GM18909 (cell line): ENCODE results near the gene SYNDIG1.

Experiments used
- ATAC-seq: cut with Tn5 transposase; IDR thresholded peaks from one replicate; pipeline ENCODE4 v1.9.1; 2021; ENCODE audit warnings: mild to moderate bottlenecking; ENCODE audit not compliant: unreplicated experiment, poor library complexity

Gene SYNDIG1

GRCh38 chr20:24579475-24579874 is 110.0 kb downstream of the SYNDIG1 start:
- ATAC-seq = no peak

- ATAC-seq = no peak
These were observed 110.6 kb downstream of the SYNDIG1 start for GRCh38 chr20:24580006-24580405.

GRCh38 chr20:24580855-24581254 is 111.4 kb downstream of the SYNDIG1 start:
- no peak for ATAC-seq

GRCh38 chr20:24581443-24582170 is 112.2 kb downstream of the SYNDIG1 start:
- ATAC-seq = no peak

DNA sequence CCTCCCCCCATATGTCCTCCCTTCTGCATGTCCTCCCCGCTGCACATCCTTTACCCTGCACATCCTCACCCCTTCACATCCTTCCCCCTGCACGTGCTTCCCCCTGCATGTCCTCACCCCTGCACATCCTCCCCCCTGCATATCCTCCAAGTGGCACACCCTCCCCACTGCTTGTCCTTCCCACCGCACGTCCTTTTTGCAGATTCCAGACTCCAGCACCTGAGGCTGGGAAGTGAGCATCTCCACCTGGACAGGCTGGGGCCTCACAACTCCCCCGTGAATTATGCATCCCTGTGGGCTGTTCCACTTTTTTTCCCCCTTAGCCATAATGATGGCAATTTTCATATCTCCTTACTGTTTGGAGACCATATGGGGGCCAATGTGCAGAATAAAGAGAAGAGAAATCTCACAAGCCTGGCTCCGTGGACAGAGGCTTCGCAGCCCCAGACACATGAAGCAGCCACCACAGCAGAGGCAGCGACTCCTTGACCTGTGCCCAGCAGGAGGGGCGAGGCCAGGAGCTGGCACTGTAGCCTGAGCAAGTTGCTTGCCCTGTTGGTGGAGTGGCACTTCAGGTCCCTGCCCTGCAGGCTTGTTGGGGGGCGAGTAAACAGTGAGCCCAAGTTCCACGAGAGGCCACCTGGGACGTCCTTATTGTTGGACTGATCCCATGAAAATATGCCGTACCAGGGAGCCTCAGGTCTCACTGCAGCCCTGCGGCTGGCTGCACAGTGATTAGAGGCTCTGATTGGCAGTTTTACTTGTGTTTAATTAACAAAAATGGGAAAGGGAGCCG is 113.1 kb downstream of the SYNDIG1 start:
- no peak for ATAC-seq

DNA sequence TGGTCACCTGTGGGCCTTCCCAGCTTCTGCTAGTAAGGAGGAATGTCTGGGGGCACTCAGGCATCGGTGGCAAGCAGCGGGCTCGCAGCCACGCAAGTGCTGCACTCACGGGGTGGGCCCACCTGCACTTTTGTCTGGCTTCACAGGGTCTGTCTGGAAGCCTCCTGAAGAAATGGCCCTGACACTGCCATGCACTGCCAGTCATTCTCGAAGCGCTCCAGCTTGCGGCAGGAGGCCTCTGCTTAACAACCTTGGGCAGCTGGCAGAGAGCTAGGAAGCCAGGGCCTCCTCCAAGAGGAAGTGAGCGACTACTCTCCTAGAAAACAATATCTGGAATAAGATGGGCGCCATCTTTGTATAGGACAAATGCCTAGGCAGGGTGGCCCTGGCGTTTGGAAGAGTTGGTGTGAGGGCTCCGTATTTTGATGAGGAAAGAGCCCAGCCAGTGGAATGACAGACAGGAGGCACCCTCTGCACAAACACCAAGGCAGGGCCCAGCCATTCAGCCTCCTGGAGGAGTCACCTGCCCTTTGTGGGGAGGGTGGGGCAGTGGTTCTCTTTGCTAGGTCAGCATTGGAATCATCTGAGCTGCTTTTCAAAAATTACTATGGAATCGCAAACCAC is 113.9 kb downstream of the SYNDIG1 start:
- ATAC-seq = no peak

- no peak for ATAC-seq
These were observed 114.6 kb downstream of the SYNDIG1 start for GRCh38 chr20:24584078-24584477.

DNA sequence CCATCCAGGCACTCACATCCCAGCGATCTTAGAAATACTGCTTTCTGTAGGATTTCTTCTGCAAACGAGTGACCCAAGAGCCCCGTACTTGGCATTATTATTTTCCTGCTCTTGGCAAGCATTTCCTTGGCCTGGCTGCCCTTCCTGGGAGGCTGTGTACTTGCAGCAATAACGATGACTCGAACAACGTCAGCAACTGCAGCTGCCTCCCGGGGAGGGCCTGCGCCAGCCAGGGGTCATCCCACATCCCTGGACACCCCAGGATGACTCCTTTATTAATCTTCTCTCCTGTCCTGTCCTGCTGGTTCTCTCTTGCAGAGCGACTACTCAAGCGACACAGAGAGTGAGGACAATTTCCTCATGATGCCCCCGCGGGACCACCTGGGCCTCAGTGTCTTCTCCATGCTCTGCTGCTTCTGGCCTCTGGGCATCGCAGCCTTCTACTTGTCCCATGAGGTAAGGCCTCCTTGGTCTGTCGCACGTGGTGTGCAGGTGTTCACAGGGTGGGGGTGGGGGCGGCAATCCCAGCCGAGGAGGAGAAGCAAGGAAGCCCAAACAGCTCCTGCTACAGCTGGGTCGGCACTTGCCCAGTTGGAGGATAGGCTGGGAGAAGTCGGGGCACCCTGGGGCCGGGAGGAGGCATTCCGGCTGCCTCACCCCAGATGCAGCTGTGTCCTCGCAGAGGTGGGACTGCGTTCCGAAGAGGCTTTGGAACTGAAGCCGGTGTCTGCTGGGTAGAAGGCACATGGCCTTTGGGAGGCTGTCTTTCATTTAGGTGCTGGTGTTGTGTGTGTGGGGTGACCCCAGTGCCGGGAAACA is 115.3 kb downstream of the SYNDIG1 start:
- ATAC-seq = no peak

DNA sequence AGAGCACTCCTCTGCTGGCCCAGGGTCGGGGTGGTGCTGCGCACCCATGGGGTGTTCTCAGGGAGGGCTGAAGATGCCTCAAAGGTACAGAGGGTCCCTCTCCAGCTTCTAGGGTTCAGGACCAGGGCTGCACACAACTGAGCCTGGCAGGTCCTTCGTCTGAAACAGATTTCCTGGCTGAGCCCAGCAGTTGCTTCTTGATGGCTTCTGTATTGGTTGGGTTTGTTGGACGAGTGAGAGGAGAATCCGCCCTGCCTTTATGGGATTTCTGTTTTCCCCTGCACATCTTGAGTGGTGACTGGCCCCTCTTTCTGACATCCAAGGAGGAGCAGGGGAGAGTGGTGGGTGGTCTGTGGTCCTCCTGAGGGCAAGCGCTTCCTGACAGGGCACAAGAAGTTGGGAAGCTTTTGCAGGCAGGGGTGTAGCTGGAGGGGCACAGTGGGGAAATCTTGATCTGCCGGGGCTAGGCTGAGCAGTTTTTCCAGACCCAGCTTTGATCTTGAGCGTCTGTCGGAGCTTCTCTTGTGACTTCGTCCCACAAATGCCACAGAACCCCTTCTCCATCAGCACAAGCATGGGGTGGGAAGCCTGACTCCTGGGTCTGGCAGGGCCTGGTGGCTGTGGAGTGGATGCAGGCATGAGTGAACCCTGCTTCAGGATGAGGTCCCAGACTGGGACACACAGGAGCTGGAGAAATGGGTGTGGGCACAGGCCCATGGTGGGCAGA is 116.5 kb downstream of the SYNDIG1 start:
- no peak for ATAC-seq

- no peak for ATAC-seq
These were observed 117.1 kb downstream of the SYNDIG1 start for GRCh38 chr20:24586523-24586840.

- ATAC-seq = no peak
These were observed 118.1 kb downstream of the SYNDIG1 start for GRCh38 chr20:24587384-24588046.

DNA sequence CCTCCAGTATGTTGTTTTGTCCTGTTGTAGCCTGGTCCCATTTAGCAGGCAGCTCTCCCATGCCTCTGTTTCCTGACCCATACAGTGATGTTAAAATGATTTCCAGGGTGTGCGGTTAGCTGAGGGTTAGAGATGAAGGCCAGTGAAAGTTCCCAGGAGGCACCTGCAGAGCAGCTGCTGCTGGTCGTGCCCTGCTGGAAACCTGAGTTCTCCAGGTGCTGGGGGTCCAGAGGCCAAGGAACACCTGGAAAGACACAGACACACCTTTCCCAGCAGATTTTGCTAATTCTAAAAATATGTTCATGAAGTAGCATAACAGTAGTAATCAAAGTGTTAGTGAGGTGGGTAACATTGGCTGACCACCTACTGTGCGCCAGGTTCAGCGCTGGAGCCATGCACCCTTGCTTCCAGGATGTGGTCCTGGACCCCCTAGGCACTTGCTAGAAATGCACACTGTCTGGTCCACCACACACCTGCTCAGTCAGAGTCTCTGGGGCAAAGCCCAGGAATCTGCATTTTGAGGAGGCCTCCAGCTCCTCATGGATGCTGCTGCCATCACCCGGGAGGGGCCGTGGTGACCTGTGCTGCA is 118.7 kb downstream of the SYNDIG1 start:
- ATAC-seq = no peak

- ATAC-seq = no peak
These were observed 119.4 kb downstream of the SYNDIG1 start for GRCh38 chr20:24588725-24589340.

DNA sequence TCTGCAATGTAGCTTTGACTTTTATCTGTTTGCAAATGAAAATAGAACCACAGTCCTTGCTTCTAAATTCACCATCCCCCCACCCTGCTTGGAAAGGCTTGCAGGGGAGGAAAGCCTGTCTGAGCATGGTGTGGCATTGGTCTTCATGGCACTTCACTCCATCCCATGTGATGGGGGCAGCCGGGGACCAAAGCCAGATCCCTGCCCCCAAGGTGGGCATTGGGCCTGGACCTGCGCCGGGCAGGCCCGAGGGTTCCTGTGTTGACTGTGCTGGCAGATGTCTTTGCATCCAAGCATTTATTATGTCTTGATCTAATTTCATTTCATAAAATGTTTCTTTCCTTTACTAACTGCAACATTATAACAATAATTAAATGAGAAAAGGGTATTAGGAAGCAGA is 120.0 kb downstream of the SYNDIG1 start:
- no peak for ATAC-seq

- no peak for ATAC-seq
These were observed 120.4 kb downstream of the SYNDIG1 start for GRCh38 chr20:24589815-24590177.

DNA sequence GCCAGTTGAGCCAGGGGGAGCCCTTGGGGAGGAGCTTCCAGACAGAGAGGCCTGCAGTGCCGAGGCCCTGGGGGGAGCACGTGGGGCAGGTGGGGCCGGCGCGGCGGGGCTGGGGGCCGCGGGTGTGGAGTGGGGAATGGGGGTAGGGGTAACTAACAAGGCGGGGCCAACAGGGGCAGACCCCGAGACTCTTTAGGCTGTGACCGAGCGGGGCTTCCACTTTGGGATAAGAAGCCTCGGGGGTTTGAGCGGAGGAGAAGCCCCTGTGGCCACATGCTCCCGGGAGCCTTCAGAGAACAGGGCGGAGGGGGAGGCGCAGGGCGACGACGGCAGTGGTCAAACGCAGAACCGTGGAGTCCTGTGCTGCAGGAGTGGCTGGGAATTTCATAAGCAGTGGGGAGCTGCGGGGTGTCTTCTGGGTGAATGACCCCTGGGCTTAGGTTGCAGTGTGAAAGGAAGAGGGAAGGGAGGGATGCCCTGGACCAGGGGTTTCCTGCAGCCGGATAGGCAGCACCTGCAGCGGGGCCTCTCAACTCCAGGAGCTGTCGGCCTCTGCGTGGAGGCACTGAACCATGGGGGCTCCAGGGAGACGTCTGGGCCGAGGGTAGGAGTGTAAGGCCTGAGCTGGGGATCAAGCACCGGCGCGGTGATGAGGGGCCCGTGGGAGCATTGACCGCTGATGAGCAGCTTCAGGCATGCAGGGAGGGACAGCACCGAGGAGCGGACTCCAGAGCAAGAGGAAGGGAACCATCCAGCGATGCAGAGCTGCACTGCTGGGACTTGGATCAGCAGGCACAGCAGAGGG is 121.0 kb downstream of the SYNDIG1 start:
- ATAC-seq = no peak

DNA sequence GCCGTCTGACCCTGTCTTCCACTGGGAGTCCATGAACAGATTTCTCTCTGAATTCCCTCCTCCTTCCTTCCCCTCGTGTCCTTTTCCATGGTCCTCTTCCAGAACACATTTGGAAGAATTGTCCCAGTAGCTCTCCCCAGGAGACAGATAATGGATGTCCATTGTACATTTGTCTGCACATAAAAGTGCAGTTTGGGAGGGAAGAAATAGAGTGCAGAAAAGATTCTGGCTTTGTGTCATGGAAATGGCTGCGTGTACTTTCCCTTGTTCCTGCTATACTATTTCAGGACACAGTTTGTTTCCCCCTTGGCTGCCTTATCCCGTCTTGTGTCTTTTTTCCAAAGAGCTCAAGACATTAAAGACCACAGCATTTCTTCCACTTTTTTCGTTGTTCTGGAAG is 127.6 kb downstream of the SYNDIG1 start:
- ATAC-seq = no peak

- no peak for ATAC-seq
These were observed 128.9 kb downstream of the SYNDIG1 start for GRCh38 chr20:24598346-24598745.
